Endothelial cell of umbilical vein (primary cell): ENCODE measurements around the gene DRC7. TPM values are rescaled to one million over a fixed set of nuclear protein-coding genes. Genes with fewer than 3 reads are reported as not detected.

Source experiments
- BruUV-seq: library from RNA; stranded (reverse); fragments of 400-500 nt; replicated peaks from 2 replicates; lab custom pipeline; 2021; lab: Mats Ljungman, UMichigan
- CTCF ChIA-PET: fragments of 300-600, 350-600 bp; sonication (Branson Sonifier 250); formaldehyde crosslinking; loops from one replicate; lab custom pipeline; 2021; ENCODE audit warnings: antibody characterized with exemption, inconsistent platforms; lab: Charles Lee
- POLR2A ChIA-PET: fragments of 300-600, 350-600 bp; sonication (Branson Sonifier 250); formaldehyde crosslinking; loops from one replicate; lab custom pipeline; 2021; ENCODE audit warnings: antibody characterized with exemption, inconsistent platforms; lab: Charles Lee
- DNase-seq: peaks from one replicate; pipeline ENCODE4 v3.0.0-alpha.2; 2011; ENCODE audit warnings: low read depth, low spot score
- FAIRE-seq: peaks from 2 replicates; lab custom pipeline; 2011; peaks lifted over from hg19 to GRCh38; lab: Jason Lieb, UNC
- H2AFZ ChIP-seq: 2 replicates; pipeline ENCODE4 v1.6.0; 2012; ENCODE audit warnings: low read depth, low read length, control low read depth, inconsistent platforms
- H3K27ac ChIP-seq: 2 replicates; pipeline ENCODE4 v1.5.1; 2011; ENCODE audit warnings: low read depth, mild to moderate bottlenecking, control low read depth, low read length, moderate library complexity; ENCODE audit not compliant: insufficient read depth
- H3K27me3 ChIP-seq, 2 experiments: 2 replicates each; pipeline versions ENCODE4 v1.6.0 to v1.6.1; 2011; ENCODE audit warnings: low read length in 2 of 2, mixed read lengths in 1 of 2; ENCODE audit not compliant: control insufficient read depth in 2 of 2, insufficient read depth in 2 of 2
- H3K36me3 ChIP-seq, 2 experiments: 2 replicates in 1 of 2; 3 replicates in 1 of 2; pipeline ENCODE4 v1.5.1; 2011; ENCODE audit warnings: low read length in 2 of 2, mild to moderate bottlenecking in 1 of 2, moderate library complexity in 1 of 2; ENCODE audit not compliant: control insufficient read depth in 2 of 2, insufficient read depth in 2 of 2; ENCODE audit errors: extremely low read depth in 1 of 2
- H3K4me1 ChIP-seq: 3 replicates; pipeline ENCODE4 v1.5.1; 2011; ENCODE audit warnings: mild to moderate bottlenecking, low read length; ENCODE audit not compliant: control insufficient read depth, insufficient read depth; ENCODE audit errors: extremely low read depth
- H3K4me2 ChIP-seq: 2 replicates; pipeline ENCODE4 v1.6.1; 2011; ENCODE audit warnings: low read length, control low read depth, mixed read lengths; ENCODE audit not compliant: insufficient read depth
- H3K4me3 ChIP-seq, 3 experiments: fragments of 200-600 bp in 1 of 3; sonication (generic), shearing (Covaris generic) in 1 of 3; replicated peaks in 1 of 3; 2 replicates each; pipeline ENCODE4 v1.5.1; 2011 to 2016; ENCODE audit warnings: control low read depth in 3 of 3, low read length in 3 of 3, mild to moderate bottlenecking in 2 of 3, inconsistent platforms in 1 of 3, low read depth in 1 of 3, moderate library complexity in 1 of 3; ENCODE audit not compliant: insufficient read depth in 1 of 3
- H3K79me2 ChIP-seq: 2 replicates; pipeline ENCODE4 v1.6.0; 2012; ENCODE audit warnings: low read length, inconsistent platforms; ENCODE audit not compliant: control insufficient read depth, insufficient read depth
- H3K9ac ChIP-seq: replicated peaks from 2 replicates; pipeline ENCODE3; 2011; ENCODE audit warnings: low read length, control low read depth; ENCODE audit not compliant: insufficient read depth; ENCODE audit errors: extremely low read depth
- H3K9me1 ChIP-seq: replicated peaks from 3 replicates; pipeline ENCODE4 v1.6.0; 2011; ENCODE audit warnings: mild to moderate bottlenecking, low read length; ENCODE audit not compliant: control insufficient read depth, insufficient read depth; ENCODE audit errors: extremely low read depth
- H3K9me3 ChIP-seq: replicated peaks from 2 replicates; pipeline ENCODE4 v1.5.1; 2012; ENCODE audit warnings: low read length, inconsistent platforms; ENCODE audit not compliant: control insufficient read depth, insufficient read depth
- H4K20me1 ChIP-seq: replicated peaks from 2 replicates; pipeline ENCODE3; 2011; ENCODE audit warnings: mild to moderate bottlenecking, low read length; ENCODE audit not compliant: control insufficient read depth, insufficient read depth; ENCODE audit errors: extremely low read depth
- CTCF ChIP-seq, 2 donors: IDR thresholded peaks; 1 replicate in 1 of 2; 2 replicates in 1 of 2; pipeline ENCODE4 v1.5.1; 2011; ENCODE audit warnings: low read length in 2 of 2, mild to moderate bottlenecking in 2 of 2, moderate library complexity in 2 of 2, control low read depth in 1 of 2, inconsistent platforms in 1 of 2, low read depth in 1 of 2; ENCODE audit not compliant: insufficient read depth in 1 of 2; ENCODE audit errors: extremely low read depth in 1 of 2
- FOS ChIP-seq: IDR thresholded peaks from 2 replicates; pipeline ENCODE4 v1.6.1; 2011; ENCODE audit warnings: mild to moderate bottlenecking, low read length, moderate library complexity, borderline replicate concordance; ENCODE audit not compliant: insufficient read depth
- MAX ChIP-seq: IDR thresholded peaks from 2 replicates; pipeline ENCODE4 v1.6.1; 2011; ENCODE audit not compliant: insufficient read depth, insufficient read length
- POLR2AphosphoS5 ChIP-seq: IDR thresholded peaks from 2 replicates; pipeline ENCODE4 v1.6.1; 2012; ENCODE audit warnings: low read depth, mild to moderate bottlenecking, control low read depth, low read length, moderate library complexity; ENCODE audit not compliant: insufficient read depth
- dilution Hi-C: fragments of 300-500 bp; cut with MboI; formaldehyde crosslinking; loops from one replicate; pipeline ENCODE4 v1.15.0; 2019; ENCODE audit warnings: low sequenced_read_pairs; ENCODE audit not compliant: extremely low pct_ligation_motif_present
- intact Hi-C: fragments of 100-400 bp; cut with micrococcal nuclease; formaldehyde crosslinking; loops from one replicate; pipeline ENCODE4 v1.10.0; 2022
- polyA plus RNA-seq, 4 experiments: library from polyadenylated mRNA; depleted of rRNA in 3 of 4; stranded (reverse) in 3 of 4; unstranded in 1 of 4; fragments of >200 nt; gene quantifications; 2 replicates each; pipeline versions ENCODE4 v1.2.1 to v1.2.3, GENCODE V29; 2011 to 2012; ENCODE audit warnings: missing spikeins in 1 of 4
- total RNA-seq: library from RNA; stranded (reverse); gene quantifications from 2 replicates; pipeline ENCODE4 v1.2.3, GENCODE V29; 2021

The DRC7 gene
- total and polyA plus RNA-seq, 2 donors (not counting 3 experiments of a cell fraction or from before 2014, with no cell fraction given), result 0.13 to 0.77 TPM

GRCh38 chr16:57646388-57647039 lies 48.1 kb upstream of the DRC7 start:
- Histone ChIP-seq H2AFZ (no peak overlapping the region), H4K20me1 (no peaks in the 10 kb centered on the region), H3K27me3 (no peaks in the 10 kb centered on the region), H3K4me1 (peaks cover 40% of the 10 kb centered on the region), H3K4me2 (peak overlapping the region; percentile 49), H3K4me3 (no peak overlapping the region), H3K27ac (peak overlapping the region; percentile 90), H3K79me2 (peaks cover 14% of the 10 kb centered on the region), H3K9me3 (no peaks in the 10 kb centered on the region), H3K9me1 (no peaks in the 10 kb centered on the region), H3K9ac (peak overlapping the region; percentile 28), H3K36me3 (peaks cover 2 to 6% of the 10 kb centered on the region in 2 experiments)
- ChIA-PET CTCF (interaction anchor here (0.6 to 5.7 kb wide), 11 partner anchors 9 to 89 kb away, joined by 4 to 117 read pairs (median 18); partner anchors contain the start of genes ADGRG1 and KATNB1), POLR2A (interaction anchor here (0.7 to 1.4 kb wide), 6 partner anchors 9 to 56 kb away, joined by 3 to 9 read pairs (median 3); no protein-coding TSS in a partner anchor)
- intact Hi-C loops, result loop anchor here (1.0 to 10.0 kb wide), 5 partner anchors 9 to 356 kb away; partner anchors contain the start of genes ADGRG1, KATNB1, USB1 and ZNF319
- FAIRE-seq (no peak), DNase-seq (peak; percentile 56)
- dilution Hi-C loops, result no loop called here
- TSS peak; percentile 70 for BruUV-seq
- TF ChIP-seq MAX, result no peak
- TF ChIP-seq POLR2AphosphoS5, result peak; percentile 18

GRCh38 chr16:57647136-57647875 lies 47.3 kb upstream of the DRC7 start:
- H3K4me1 ChIP-seq, result peaks cover 40% of the 10 kb centered on the region
- H3K36me3 ChIP-seq, result peaks cover 3 to 7% of the 10 kb centered on the region in 2 experiments
- TF ChIP-seq FOS (peak; percentile 62), POLR2AphosphoS5 (peak; percentile 40), CTCF (IDR thresholded peaks at IDR 0.05; ENCODE audit: extremely low read depth in 1 of 2, insufficient read depth in 1 of 2, low read depth in 1 of 2, low read length in 2 of 2) (no peak)
- DNase-seq (peak; percentile 45), FAIRE-seq (no peak)
- no peak overlapping the region for H2AFZ ChIP-seq
- H3K9ac ChIP-seq, result no peak overlapping the region
- intact Hi-C loops (loop anchor here (2.0 to 10.0 kb wide), 3 partner anchors 87 to 355 kb away; partner anchors contain the start of genes KATNB1, USB1 and ZNF319), dilution Hi-C loops (no loop called here)
- H3K79me2 ChIP-seq, result peaks cover 14% of the 10 kb centered on the region
- peak overlapping the region; percentile 45 for H3K4me2 ChIP-seq
- no peak overlapping the region for H3K4me3 ChIP-seq
- H4K20me1 ChIP-seq, result no peaks in the 10 kb centered on the region
- CTCF ChIA-PET, result interaction anchor here (1.8 to 5.7 kb wide), 9 partner anchors 10 to 88 kb away, joined by 5 to 117 read pairs (median 31); partner anchors contain the start of genes ADGRG1 and KATNB1
- H3K27ac ChIP-seq, result peak overlapping the region; percentile 14
- POLR2A ChIA-PET, result interaction anchor here (0.7 to 1.4 kb wide), 4 partner anchors 10 to 57 kb away, joined by 3 to 4 read pairs (median 3); no protein-coding TSS in a partner anchor
- BruUV-seq, result TSS peak; percentile 63
- no peaks in the 10 kb centered on the region for H3K9me1 ChIP-seq
- H3K27me3 ChIP-seq, result no peaks in the 10 kb centered on the region
- no peaks in the 10 kb centered on the region for H3K9me3 ChIP-seq
